ENCODE measurements around the gene SPDYE2B. TPM values are rescaled to one million over a fixed set of nuclear protein-coding genes. Genes with fewer than 3 reads are reported as not detected.

SPDYE2B gene
- not detected in 2 replicates for total RNA-seq

GRCh38 chr7:102649924-102650323 is at the start of gene SPDYE2B:
Gene SPDYE2B, plus strand, starts transcription at chr7:102650319. Its CDS starts 2,030 bp downstream, at chr7:102652349.

DNA sequence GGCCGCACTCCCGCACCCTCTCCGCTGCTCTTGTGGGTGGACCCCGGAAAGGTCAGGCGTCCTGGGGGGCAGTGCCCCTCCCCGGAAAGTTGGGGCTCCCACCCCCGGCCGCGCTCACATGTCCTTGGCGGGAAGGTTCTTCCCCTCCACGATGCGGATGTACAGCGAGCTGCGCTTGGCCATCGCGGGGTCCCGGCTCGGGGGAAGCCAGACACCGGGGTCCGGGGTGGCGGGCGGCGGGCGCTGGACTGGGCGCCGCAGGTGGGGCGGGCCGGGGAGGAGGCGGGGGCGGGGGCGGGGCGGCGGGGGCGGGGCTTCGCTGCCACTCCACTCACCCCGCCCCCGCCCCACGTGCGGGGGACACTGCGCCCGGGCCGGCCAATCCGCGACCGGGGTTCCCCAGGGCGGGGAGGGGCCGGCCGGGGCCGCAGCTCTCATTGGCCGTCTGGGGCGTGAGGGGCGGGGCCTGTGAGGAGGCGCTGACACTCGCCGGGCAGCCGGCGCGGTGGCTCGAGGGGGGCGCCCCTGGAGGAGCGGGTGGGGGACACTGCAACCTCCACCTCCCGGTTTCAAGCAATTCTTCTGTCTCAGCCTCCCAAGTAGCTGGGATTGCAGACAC is 33.5 kb upstream of the SPDYE2B start, which contains the start of gene RASA4:
RASA4 (minus strand) TSS at position 250 of the 619 bp plus-strand sequence; CDS start at position 183, 67 bp downstream.

DNA sequence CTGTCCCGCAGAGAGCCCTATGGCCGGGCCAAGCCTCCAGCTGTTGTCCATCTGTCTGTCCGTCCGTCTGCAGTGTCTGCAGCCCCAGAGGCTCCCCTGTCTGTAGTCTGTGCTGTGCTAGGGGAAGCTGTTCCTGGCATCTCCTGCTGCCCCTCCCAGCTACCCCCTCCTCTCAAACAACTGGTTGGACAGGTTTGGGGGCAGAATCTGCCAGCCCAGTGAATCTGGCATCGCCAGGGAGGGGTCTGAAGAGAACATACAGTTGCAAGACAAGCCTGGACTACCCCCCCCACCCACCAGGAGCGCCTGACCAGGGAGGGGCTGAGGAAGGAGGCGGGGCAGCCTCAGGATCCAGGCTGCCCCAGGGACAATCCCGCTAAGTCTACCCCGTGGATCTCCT is 7.4 kb upstream of the SPDYE2B start, which contains the start of gene UPK3BL1:
UPK3BL1 (minus strand) TSS at position 101 of the 400 bp plus-strand sequence; CDS start at position 51, 50 bp downstream.

DNA sequence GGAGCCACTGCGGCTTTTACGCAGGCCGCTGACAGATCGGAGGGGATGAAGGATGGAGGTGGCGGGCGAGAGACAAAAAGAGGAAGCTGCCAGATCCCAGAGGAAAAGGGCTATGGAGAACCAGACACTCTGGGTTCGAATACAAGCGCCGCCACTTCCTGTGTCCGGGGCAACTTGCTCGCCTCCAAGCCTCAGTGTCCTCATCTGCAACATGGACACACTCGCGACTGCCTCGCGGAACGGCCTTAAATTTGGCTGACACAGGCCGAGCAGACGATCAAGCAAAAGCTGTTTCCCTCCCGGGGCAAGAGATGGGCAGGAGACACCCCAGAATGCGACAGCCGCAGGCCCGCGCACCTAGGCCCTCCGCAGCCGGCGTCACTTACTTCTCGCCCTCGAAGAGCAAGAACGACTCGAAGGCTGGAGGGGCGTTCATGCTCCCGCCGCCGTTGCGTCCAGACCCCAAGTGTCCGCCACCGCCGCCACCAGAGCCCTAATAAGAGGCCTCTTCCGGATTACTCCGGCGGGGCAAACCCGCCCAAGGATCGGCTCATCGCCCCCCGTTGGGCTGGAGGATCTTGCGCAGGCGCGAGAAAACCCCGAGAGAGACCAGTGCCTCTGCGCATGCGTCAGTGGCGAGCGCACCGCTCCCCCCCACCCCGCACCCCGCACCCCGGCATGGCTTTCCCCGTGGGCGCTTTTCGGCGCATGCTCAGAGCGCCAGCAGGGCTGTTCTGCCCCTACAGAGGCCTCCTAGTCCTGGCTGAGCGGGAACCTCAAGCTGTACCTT is 21.2 kb downstream of the SPDYE2B start, which contains the start of gene POLR2J2:
POLR2J2 (minus strand) TSS at position 498 of the 790 bp plus-strand sequence; CDS start at position 436, 62 bp downstream.

Other genes starting within 250 kb of the SPDYE2B start
- 27.8 and 27.9 TPM in 2 replicates for gene ORAI2, start 216.7 kb upstream of the SPDYE2B start, total RNA-seq
- 11.0 and 11.1 TPM in 2 replicates for gene ALKBH4, start 185.5 kb upstream of the SPDYE2B start, total RNA-seq
- 13.5 and 14.7 TPM in 2 replicates for gene LRWD1, start 185.3 kb upstream of the SPDYE2B start, total RNA-seq
- gene POLR2J, start 171.4 kb upstream of the SPDYE2B start, total RNA-seq: 23.2 and 29.8 TPM in 2 replicates
- gene RASA4B, start 132.5 kb upstream of the SPDYE2B start, total RNA-seq: 3.2 and 4.6 TPM in 2 replicates
- 0.86 and 2.5 TPM in 2 replicates for gene UPK3BL2, start 106.6 kb upstream of the SPDYE2B start, total RNA-seq
- gene SPDYE2, start 99.1 kb upstream of the SPDYE2B start, total RNA-seq: not detected in 2 replicates
- gene POLR2J3, start 77.7 kb upstream of the SPDYE2B start, total RNA-seq: 18.1 and 21.8 TPM in 2 replicates
- gene RASA4, start 33.6 kb upstream of the SPDYE2B start, total RNA-seq: 8.4 and 13.2 TPM in 2 replicates
- 9.3 and 13.2 TPM in 2 replicates for gene UPK3BL1, start 7.5 kb upstream of the SPDYE2B start, total RNA-seq
- gene POLR2J2, start 21.3 kb downstream of the SPDYE2B start, total RNA-seq: 1.7 and 3.5 TPM in 2 replicates
- gene FAM185A, start 98.7 kb downstream of the SPDYE2B start, total RNA-seq: 10.2 and 10.6 TPM in 2 replicates